GM20431 (cell line): Measurements from ENCODE around the gene CCDC73.

Experiments used
- in situ Hi-C: fragments of 300-500 bp; cut with MseI, MboI; formaldehyde crosslinking; loops from one replicate; pipeline ENCODE4 v1.15.0; 2020; ENCODE audit warnings: low sequenced_read_pairs; ENCODE audit not compliant: unreplicated experiment

CCDC73 gene

DNA sequence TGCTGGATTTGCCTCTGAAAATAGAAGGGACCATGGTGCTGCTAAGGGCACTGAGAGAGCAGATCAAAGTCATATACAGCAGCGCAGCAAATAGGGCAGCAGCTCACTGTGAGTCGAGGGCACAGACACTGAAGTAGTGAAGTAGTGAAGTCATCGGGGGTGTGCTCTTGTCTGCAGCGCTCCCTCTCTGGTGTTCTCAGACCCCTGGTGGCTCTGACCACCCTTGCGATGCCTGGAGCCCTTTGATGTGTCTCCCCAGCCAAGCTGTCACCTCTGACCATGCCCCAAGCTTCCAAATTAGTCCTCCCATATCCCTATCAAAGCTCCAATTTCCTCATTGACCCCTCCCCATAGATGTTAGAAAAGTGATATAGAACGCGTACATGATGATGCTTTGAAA is 238.6 kb downstream of the CCDC73 start:
- in situ Hi-C loops, result no loop called here

- in situ Hi-C loops, result no loop called here
Observed at GRCh38 chr11:32555091-32555490, 239.4 kb downstream of the CCDC73 start.
